A549 (cell line): ENCODE results near the gene SLC20A1.

Experiments used
- EP300 ChIP-seq, 2 experiments: fragments of >200 bp; sonication (Bioruptor Twin); formaldehyde crosslinking; IDR thresholded peaks; 2 replicates in 1 of 2; 3 replicates in 1 of 2; pipeline ENCODE4 v1.6.1; 2016 to 2017
- FOSL2 ChIP-seq, 2 experiments: fragments of 450-650 bp in 1 of 2; fragments of >200 bp in 1 of 2; sonication (Bioruptor Twin) in 1 of 2; formaldehyde crosslinking; IDR thresholded peaks; 2 replicates each; pipeline versions ENCODE4 v1.5.0 to v1.6.1; 2016 to 2020; ENCODE audit warnings: mild to moderate bottlenecking in 1 of 2, moderate library complexity in 1 of 2
- HEYL ChIP-seq: fragments of 250-450 bp; sonication (Bioruptor Pico); IDR thresholded peaks from 2 replicates; pipeline ENCODE4 v1.8.0; 2021; ENCODE audit warnings: mild to moderate bottlenecking, moderate library complexity
- HOXA7 ChIP-seq: fragments of 250-450 bp; sonication (Bioruptor Pico); IDR thresholded peaks from 2 replicates; pipeline ENCODE4 v1.5.0; 2020; ENCODE audit warnings: mild to moderate bottlenecking, moderate library complexity
- JUN ChIP-seq, 2 experiments: fragments of >200 bp; sonication (Bioruptor Twin); formaldehyde crosslinking; IDR thresholded peaks; 2 replicates in 1 of 2; 3 replicates in 1 of 2; pipeline ENCODE4 v1.6.1; 2016 to 2017
- POLR2A ChIP-seq: IDR thresholded peaks from 2 replicates; pipeline ENCODE4 v1.6.1; 2012; ENCODE audit warnings: mild to moderate bottlenecking, low read length
- RAD21 ChIP-seq, 2 experiments: fragments of >200 bp in 1 of 2; sonication (Bioruptor Twin) in 1 of 2; formaldehyde crosslinking in 1 of 2; IDR thresholded peaks in 1 of 2; conservative IDR thresholded peaks in 1 of 2; 2 replicates in 1 of 2; 3 replicates in 1 of 2; pipeline ENCODE4 v1.6.1; 2012 to 2018; ENCODE audit warnings: inconsistent platforms in 1 of 2
- REST ChIP-seq: fragments of 200-600 bp; sonication (generic); IDR thresholded peaks from 2 replicates; pipeline ENCODE4 v1.6.1; 2016; ENCODE audit warnings: antibody characterized with exemption, mild to moderate bottlenecking, moderate library complexity
- RNF2 ChIP-seq: fragments of 200-600 bp; sonication (generic); IDR thresholded peaks from 2 replicates; pipeline ENCODE4 v1.6.1; 2016; ENCODE audit warnings: low read depth, mild to moderate bottlenecking, antibody characterized with exemption, moderate library complexity, borderline replicate concordance
- ZC3H11A ChIP-seq: fragments of 450-650 bp; IDR thresholded peaks from 2 replicates; pipeline ENCODE4 v1.6.1; 2014; ENCODE audit warnings: antibody characterized with exemption, mild to moderate bottlenecking
- ZFP36 ChIP-seq: fragments of 450-650 bp; IDR thresholded peaks from 2 replicates; pipeline ENCODE4 v1.6.1; 2014; ENCODE audit warnings: borderline replicate concordance; ENCODE audit not compliant: partially characterized antibody
- ZSCAN20 ChIP-seq: fragments of 250-450 bp; sonication (Bioruptor Pico); IDR thresholded peaks from 2 replicates; pipeline ENCODE4 v1.8.0; 2022; ENCODE audit warnings: mild to moderate bottlenecking, moderate library complexity
- TF ChIP-seq, protein P1 (sequence below): fragments of >200 bp; sonication (Bioruptor Twin); formaldehyde crosslinking; IDR thresholded peaks from 3 replicates; pipeline ENCODE4 v1.5.1; 2016
- TF ChIP-seq, protein P2 (sequence below): IDR thresholded peaks from 2 replicates; pipeline ENCODE4 v1.6.1; 2012

DNA sequence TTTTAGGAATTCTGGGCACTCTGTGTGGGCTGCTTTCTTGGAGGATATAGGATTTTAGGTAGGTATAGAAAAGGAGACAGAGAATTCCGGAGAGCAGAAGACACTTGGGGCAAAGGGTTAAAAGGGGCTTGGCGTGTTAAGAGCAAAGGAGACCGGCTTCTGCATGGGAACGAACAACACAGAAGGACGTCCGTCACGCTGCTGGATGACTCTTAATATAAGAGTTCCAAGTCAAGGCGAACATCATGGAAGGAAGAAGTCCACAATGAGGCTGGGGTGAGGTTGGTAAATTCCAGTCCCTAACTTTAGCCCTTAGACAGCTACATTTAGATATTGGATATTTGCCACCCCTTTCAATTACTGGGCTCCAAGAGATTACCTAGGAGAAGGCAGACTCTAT lies 15.9 kb upstream of the SLC20A1 start:
- TF ChIP-seq HOXA7 (no peak), REST (no peak), JUN (IDR thresholded peaks at IDR 0.05) (no peak), POLR2A (no peak), RAD21 (conservative IDR thresholded peaks at IDR 0.05 in 1 of 2, IDR thresholded peaks at IDR 0.05 in 1 of 2) (no peak), ZFP36 (no peak), HEYL (no peak), ZSCAN20 (CRISPR knock-in tag) (no peak), FOSL2 (IDR thresholded peaks at IDR 0.05) (no peak), FOSL2 (CRISPR knock-in tag; IDR thresholded peaks at IDR 0.05) (no peak), EP300 (IDR thresholded peaks at IDR 0.05) (no peak), ZC3H11A (no peak), RNF2 (no peak)
- TF ChIP-seq, protein P1, sequence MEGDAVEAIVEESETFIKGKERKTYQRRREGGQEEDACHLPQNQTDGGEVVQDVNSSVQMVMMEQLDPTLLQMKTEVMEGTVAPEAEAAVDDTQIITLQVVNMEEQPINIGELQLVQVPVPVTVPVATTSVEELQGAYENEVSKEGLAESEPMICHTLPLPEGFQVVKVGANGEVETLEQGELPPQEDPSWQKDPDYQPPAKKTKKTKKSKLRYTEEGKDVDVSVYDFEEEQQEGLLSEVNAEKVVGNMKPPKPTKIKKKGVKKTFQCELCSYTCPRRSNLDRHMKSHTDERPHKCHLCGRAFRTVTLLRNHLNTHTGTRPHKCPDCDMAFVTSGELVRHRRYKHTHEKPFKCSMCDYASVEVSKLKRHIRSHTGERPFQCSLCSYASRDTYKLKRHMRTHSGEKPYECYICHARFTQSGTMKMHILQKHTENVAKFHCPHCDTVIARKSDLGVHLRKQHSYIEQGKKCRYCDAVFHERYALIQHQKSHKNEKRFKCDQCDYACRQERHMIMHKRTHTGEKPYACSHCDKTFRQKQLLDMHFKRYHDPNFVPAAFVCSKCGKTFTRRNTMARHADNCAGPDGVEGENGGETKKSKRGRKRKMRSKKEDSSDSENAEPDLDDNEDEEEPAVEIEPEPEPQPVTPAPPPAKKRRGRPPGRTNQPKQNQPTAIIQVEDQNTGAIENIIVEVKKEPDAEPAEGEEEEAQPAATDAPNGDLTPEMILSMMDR: no peak
- TF ChIP-seq, protein P2, sequence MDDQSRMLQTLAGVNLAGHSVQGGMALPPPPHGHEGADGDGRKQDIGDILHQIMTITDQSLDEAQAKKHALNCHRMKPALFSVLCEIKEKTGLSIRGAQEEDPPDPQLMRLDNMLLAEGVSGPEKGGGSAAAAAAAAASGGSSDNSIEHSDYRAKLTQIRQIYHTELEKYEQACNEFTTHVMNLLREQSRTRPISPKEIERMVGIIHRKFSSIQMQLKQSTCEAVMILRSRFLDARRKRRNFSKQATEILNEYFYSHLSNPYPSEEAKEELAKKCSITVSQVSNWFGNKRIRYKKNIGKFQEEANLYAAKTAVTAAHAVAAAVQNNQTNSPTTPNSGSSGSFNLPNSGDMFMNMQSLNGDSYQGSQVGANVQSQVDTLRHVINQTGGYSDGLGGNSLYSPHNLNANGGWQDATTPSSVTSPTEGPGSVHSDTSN: no peak
